Measurements from ENCODE around the gene MYD88.
A peak's percentile ranks its signal among the peaks of the same experiment; 100 is the strongest.
"Not testable (repeated sequence)": the region's sequence is repeated elsewhere in the genome, so short reads cannot be mapped to it uniquely, and the experiment has no call there.

MYD88 gene

DNA sequence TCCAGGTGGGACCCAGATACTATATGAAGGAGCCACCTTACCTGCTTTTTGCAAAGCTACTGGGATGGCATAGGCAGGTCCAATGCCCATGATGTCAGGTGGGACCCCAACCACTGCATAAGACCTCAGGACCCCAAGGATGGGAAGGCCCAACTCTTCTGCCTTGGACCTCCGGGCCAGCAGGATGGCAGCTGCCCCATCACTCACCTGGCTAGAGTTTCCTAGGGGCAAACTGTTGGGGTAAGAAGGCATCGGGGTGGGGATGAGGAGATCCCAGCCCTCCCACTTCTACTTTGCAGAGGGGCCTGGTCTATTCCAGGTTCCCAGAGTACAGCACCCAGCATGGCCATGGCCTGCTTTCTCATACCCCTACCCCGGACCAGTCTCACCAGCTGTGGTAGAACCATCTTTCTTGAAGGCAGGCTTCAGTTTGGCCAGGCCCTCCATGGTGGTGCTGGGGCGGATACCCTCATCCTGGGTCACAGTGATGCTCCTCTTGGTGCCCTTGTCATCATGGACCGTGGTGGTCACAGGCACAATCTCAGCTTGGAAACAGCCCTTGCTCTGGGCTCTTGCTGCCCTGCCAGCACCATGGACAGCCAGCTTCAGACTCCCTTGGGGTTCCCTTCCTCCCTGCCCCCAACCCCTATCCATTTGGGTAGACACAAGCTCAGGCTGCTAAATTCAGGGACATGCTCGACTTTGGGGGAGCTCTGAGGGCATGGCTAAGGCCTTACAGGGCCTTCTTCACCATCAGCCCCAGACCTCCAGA lies 12.2 kb upstream of the MYD88 start:
- DNase-seq (ENCODE audit: low read depth), result no peak

- no peak for DNase-seq (ENCODE audit: low read depth)
Measured at GRCh38 chr3:38127611-38128302, 10.7 kb upstream of the MYD88 start.

GRCh38 chr3:38128303-38128655 lies 10.2 kb upstream of the MYD88 start:
- no peak for DNase-seq (ENCODE audit: low read depth)

DNA sequence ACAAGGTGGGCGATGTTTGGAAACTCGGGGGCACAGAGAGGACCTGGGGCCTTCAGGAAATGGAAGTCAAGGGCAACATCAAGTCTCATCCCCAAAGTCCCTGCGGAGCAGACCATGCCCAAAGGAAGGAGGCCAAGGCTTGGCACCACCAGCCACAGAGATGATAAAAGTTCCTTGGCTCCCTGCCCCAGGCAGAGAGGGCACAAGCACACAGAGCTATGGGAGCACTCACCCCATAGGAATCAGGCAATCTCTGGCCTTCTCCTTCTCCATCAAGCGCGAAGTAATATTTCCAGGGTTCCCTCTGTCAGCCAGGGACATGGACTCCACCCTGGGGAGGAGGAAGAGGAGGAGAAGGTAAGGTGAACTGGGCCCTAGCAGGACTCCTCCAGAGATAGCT lies 9.4 kb upstream of the MYD88 start:
- DNase-seq (ENCODE audit: low read depth), result no peak

DNA sequence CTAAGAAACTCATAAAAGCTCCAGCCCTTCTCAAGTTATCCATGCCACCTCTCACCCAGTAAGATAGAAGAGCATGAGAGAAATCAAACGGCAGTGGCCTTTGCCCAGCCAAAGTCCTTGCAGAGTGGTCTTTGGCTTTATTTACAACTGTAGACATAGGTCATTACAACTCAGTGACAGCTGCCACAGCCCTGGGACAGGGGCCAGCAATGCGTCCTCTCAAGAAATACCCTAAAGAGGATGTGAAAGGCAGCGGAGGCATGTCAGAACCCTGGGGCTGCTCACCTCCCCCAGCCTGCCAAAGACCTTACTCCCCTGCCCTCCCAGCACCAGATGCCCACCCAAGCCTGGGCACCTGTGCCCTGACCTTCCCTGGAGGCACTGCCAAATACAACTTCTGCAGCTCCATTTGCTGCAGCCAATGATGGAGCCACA lies 7.8 kb upstream of the MYD88 start:
- DNase-seq (ENCODE audit: low read depth), result no peak

GRCh38 chr3:38131621-38132369 lies 6.7 kb upstream of the MYD88 start:
- DNase-seq (ENCODE audit: low read depth), result no peak

DNA sequence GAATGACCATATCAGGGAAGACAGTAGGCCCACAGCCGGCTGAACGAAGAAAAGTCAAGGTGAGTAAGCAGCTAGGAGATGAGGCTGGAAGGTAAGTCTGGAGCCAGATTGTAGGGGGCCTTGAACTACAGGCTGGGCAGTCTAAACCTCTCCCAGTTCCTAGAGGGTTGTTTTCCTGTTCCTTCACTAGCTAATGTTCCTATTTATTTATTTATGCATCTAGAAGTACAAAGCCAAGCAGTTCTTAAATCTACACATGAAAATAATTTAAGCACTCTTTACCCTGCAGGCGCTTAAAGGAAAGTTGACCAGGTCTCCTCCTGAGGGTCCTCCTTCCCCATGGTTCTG lies 5.3 kb upstream of the MYD88 start:
- DNase-seq (ENCODE audit: low read depth), result no peak

GRCh38 chr3:38133557-38134405 lies 4.7 kb upstream of the MYD88 start:
- no peak for DNase-seq (ENCODE audit: low read depth)

DNA sequence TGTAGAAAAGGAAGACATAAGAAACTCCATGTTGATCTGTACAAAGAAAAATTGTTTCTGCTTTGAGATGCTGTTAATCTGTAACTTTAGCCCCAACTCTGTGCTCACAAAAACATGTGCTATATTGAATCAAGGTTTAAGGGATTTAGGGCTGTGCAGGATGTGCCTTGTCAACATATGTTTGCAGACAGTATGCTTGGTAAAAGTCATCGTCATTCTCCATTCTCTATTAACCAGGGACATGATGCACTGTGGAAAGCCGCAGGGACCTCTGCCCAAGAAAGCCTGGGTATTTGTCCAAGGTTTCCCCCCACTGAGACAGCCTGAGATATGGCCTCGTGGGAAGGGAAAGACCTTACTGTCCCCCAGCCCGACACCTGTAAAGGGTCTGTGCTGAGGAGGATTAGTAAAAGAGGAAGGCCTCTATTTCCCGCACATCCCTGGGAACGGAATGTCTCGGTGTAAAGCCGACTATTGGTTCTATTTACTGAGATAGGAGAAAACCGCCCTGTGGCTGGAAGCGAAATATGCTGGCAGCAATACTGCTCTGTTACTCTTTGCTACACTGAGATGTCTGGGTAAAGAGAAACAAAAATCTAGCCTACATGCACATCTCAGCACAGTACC lies 3.8 kb upstream of the MYD88 start:
- not testable (repeated sequence) for DNase-seq (ENCODE audit: low read depth)

- not testable (repeated sequence) for DNase-seq (ENCODE audit: low read depth)
Measured at GRCh38 chr3:38135621-38136277, 2.7 kb upstream of the MYD88 start.

DNA sequence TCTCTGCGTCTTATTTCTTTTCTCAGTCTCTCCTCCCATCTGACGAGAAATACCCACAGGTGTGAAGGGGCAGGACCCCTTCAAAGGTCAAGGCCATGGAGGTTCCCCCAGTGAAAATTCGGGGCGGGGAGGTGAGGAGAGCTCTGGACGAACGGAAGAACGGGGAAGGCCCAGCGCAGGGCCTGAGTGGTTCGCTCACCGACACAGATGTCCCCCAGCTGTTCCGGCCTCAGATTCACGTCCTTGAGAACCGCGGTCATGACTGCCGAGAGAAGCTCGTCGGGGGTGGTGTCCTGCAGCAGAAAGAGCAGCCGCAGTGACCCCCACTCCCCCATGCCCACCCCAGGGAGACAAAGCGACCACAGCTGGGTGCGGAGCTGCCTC lies 2.1 kb upstream of the MYD88 start:
- no peak for DNase-seq (ENCODE audit: low read depth)

GRCh38 chr3:38136777-38137614 lies 1.5 kb upstream of the MYD88 start, which contains the start of gene ACAA1:
Gene ACAA1 (minus strand): TSS chr3:38137127. CDS start chr3:38137035, 92 bp downstream.
- peak; percentile 98 for DNase-seq (ENCODE audit: low read depth)

- no peak for DNase-seq (ENCODE audit: low read depth)
Measured at GRCh38 chr3:38137615-38138348, 679 bp upstream of the MYD88 start.

- no peak for DNase-seq (ENCODE audit: low read depth)
Measured at GRCh38 chr3:38139191-38139590, 730 bp downstream of the MYD88 start.

DNA sequence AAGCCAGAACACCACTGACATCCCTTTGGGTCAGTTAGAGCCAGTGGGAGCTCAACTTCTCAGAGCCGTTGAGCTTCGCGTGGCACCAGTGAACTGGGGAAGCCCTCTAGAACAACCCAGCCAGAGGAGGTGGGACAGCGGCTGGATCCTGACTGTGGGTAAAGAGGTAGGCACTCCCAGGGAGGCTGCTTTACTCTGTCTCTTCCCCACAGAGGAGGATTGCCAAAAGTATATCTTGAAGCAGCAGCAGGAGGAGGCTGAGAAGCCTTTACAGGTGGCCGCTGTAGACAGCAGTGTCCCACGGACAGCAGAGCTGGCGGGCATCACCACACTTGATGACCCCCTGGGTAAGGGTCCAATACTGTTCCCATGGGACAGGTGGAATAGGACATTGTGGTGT lies 1.2 kb downstream of the MYD88 start:
- DNase-seq (ENCODE audit: low read depth), result no peak

- DNase-seq (ENCODE audit: low read depth), result no peak
Measured at GRCh38 chr3:38140326-38141172, 2.1 kb downstream of the MYD88 start.

- DNase-seq (ENCODE audit: low read depth), result no peak
Measured at GRCh38 chr3:38141173-38141951, 2.9 kb downstream of the MYD88 start.

GRCh38 chr3:38141952-38142273 lies 3.5 kb downstream of the MYD88 start:
- DNase-seq (ENCODE audit: low read depth), result no peak
